ENCODE measurements around the gene ABCB11. TPM values are rescaled to one million over a fixed set of nuclear protein-coding genes. Genes with fewer than 3 reads are reported as not detected.

Gene ABCB11
- total RNA-seq, 1 experiment from 2014 or later = 1.3 TPM

DNA sequence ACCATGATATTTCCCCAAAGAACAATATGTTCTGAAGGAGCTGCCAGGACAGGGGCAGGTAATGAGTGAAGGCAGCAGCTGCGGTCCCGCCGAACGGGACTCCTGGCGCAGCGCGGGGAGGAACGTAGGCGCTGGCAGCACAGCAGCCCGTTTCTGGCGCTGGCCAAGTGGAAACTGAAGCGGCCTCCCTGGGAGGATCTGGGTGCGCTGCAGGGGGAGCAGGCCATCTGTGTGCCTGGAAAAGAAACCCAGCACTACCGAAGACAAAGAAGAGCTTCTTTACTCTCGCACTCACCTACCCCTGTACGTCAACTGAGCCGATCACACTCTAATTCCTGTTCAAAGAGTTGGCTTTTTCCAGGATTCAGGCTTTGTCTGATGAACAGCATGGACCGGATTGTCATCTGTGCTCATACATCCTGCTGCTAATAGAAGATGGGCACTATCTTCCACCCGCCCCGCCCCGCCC is 118.2 kb downstream of the ABCB11 start:
- Mint-ChIP-seq H3K27ac (ENCODE audit: unreplicated experiment) (no peak overlapping the region), H3K4me3 (ENCODE audit: low read depth, unreplicated experiment) (peak overlapping the region; percentile 62), H3K36me3 (ENCODE audit: insufficient read depth, unreplicated experiment) (no peaks in the 10 kb centered on the region), H3K9me3 (ENCODE audit: low read depth, unreplicated experiment) (no peaks in the 10 kb centered on the region), H3K27me3 (ENCODE audit: unreplicated experiment) (peaks cover 27% of the 10 kb centered on the region), H3K4me1 (ENCODE audit: low read depth, unreplicated experiment) (peaks cover 14% of the 10 kb centered on the region)
- TF ChIP-seq CTCF (IDR thresholded peaks at IDR 0.05; ENCODE audit: unreplicated experiment) = no peak
- intact Hi-C loops (cut with micrococcal nuclease; ENCODE audit: unreplicated experiment) = loop anchor here (2.0 kb wide), 1 partner anchor 140 kb away; no protein-coding TSS in a partner anchor
- DNase-seq = peak; percentile 66
- BruUV-seq (replicated peaks) = no TSS peak
- CTCF ChIA-PET = interaction anchor here (0.6 to 1.1 kb wide), 5 partner anchors 24 to 135 kb away, joined by 3 to 5 read pairs (median 3); no protein-coding TSS in a partner anchor

DNA sequence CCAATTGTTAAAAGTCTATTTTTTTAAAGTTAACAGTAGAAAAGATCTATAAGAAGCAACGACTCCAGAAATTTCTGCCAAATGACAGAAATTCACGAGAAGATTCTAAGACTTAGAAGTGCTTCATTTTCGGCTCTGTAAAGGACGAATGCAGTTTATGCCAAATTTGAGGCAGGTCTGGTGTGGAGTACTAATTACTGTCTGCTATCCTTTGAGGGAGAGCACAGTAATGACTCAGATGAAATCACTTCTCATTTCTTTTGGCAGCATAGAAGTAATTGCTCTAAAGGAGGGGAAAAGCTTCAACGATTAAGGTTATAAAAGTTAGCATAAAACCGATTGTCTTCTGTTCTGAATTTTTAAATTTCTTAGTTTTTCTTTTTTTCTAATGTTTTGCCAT is 118.7 kb downstream of the ABCB11 start:
- H3K27ac Mint-ChIP-seq (ENCODE audit: unreplicated experiment) = no peak overlapping the region
- intact Hi-C loops (cut with micrococcal nuclease; ENCODE audit: unreplicated experiment) = loop anchor here (2.0 kb wide), 1 partner anchor 140 kb away; no protein-coding TSS in a partner anchor
- peak overlapping the region; percentile 62 for H3K4me3 Mint-ChIP-seq (ENCODE audit: low read depth, unreplicated experiment)
- TF ChIP-seq CTCF (IDR thresholded peaks at IDR 0.05; ENCODE audit: unreplicated experiment) = no peak
- H3K27me3 Mint-ChIP-seq (ENCODE audit: unreplicated experiment) = peaks cover 27% of the 10 kb centered on the region
- CTCF ChIA-PET = interaction anchor here (0.9 to 1.1 kb wide), 2 partner anchors 24 to 132 kb away, joined by 4 to 5 read pairs; no protein-coding TSS in a partner anchor
- no peak for DNase-seq
- no TSS peak for BruUV-seq (replicated peaks)
- peaks cover 14% of the 10 kb centered on the region for H3K4me1 Mint-ChIP-seq (ENCODE audit: low read depth, unreplicated experiment)
- no peaks in the 10 kb centered on the region for H3K9me3 Mint-ChIP-seq (ENCODE audit: low read depth, unreplicated experiment)
- H3K36me3 Mint-ChIP-seq (ENCODE audit: insufficient read depth, unreplicated experiment) = no peaks in the 10 kb centered on the region

DNA sequence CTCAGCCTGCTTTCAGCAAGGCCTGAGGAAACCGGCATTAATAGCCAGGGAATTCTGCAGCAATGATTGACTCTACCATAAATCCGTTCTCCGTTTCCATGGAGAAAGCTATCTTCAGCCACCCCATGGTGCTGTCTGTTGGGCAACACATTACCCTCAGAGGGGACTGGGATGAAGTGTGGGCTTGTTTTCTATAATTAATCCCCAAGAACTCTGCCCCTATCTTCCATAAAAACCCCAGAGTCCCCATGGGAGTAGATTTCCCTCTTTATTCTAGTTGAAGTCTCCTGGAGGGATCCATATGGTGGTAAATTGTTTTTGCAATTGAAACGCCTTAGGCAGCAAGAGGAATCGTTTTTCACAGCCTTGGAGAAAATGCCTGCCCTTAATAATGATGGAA is 120.8 kb downstream of the ABCB11 start:
- no peaks in the 10 kb centered on the region for H3K36me3 Mint-ChIP-seq (ENCODE audit: insufficient read depth, unreplicated experiment)
- H3K9me3 Mint-ChIP-seq (ENCODE audit: low read depth, unreplicated experiment) = no peaks in the 10 kb centered on the region
- no peak for TF ChIP-seq CTCF (IDR thresholded peaks at IDR 0.05; ENCODE audit: unreplicated experiment)
- no TSS peak for BruUV-seq (replicated peaks)
- no peak overlapping the region for H3K27ac Mint-ChIP-seq (ENCODE audit: unreplicated experiment)
- H3K27me3 Mint-ChIP-seq (ENCODE audit: unreplicated experiment) = peaks cover 27% of the 10 kb centered on the region
- CTCF ChIA-PET = no interaction called here
- no peak overlapping the region for H3K4me3 Mint-ChIP-seq (ENCODE audit: low read depth, unreplicated experiment)
- peaks cover 14% of the 10 kb centered on the region for H3K4me1 Mint-ChIP-seq (ENCODE audit: low read depth, unreplicated experiment)
- intact Hi-C loops (cut with micrococcal nuclease; ENCODE audit: unreplicated experiment) = no loop called here
- no peak for DNase-seq

- CTCF ChIA-PET = interaction anchor here (1.0 kb wide), 1 partner anchor 18 kb away, joined by 3 read pairs; no protein-coding TSS in a partner anchor
- Mint-ChIP-seq H3K4me1 (ENCODE audit: low read depth, unreplicated experiment) (peaks cover 8% of the 10 kb centered on the region), H3K36me3 (ENCODE audit: insufficient read depth, unreplicated experiment) (no peaks in the 10 kb centered on the region), H3K27ac (ENCODE audit: unreplicated experiment) (no peak overlapping the region), H3K27me3 (ENCODE audit: unreplicated experiment) (peaks cover 19% of the 10 kb centered on the region), H3K4me3 (ENCODE audit: low read depth, unreplicated experiment) (no peak overlapping the region), H3K9me3 (ENCODE audit: low read depth, unreplicated experiment) (no peaks in the 10 kb centered on the region)
- intact Hi-C loops (cut with micrococcal nuclease; ENCODE audit: unreplicated experiment) = no loop called here
- TF ChIP-seq CTCF (IDR thresholded peaks at IDR 0.05; ENCODE audit: unreplicated experiment) = no peak
- no peak for DNase-seq
- no TSS peak for BruUV-seq (replicated peaks)
Observed at GRCh38 chr2:168907940-168908662, 123.0 kb downstream of the ABCB11 start.
